ENCODE measurements around the gene IFI44. TPM values are rescaled to one million over a fixed set of nuclear protein-coding genes. Genes with fewer than 3 reads are reported as not detected.

Gene IFI44
- 100 TPM for total RNA-seq

GRCh38 chr1:78649628-78650027 lies at the start of gene IFI44:
Gene IFI44, plus strand, starts transcription at chr1:78649831. Its CDS starts 365 bp downstream, at chr1:78650196.

GRCh38 chr1:78619803-78620579 lies 29.6 kb upstream of the IFI44 start, which contains the start of gene IFI44L:
Gene IFI44L, plus strand, starts transcription at chr1:78620448. Its CDS starts 7,468 bp downstream, at chr1:78627916.

Other genes with a start within 250 kb of the IFI44 start
- 1.6 TPM for gene PTGFR, start 158.9 kb upstream of the IFI44 start, total RNA-seq
- gene IFI44L, start 29.4 kb upstream of the IFI44 start, total RNA-seq, result 8.5 TPM

Data from parietal lobe (tissue), 1 donor.